Activated T-helper 1 cell treated with Interleukin-2 at 50 U/mL for 16 hours (primary cell): ENCODE results near the gene ZNF334.

Experiments used
- DNase-seq: peaks from one replicate; pipeline ENCODE4 v3.0.0-alpha.2; 2020; ENCODE audit warnings: low read depth

The ZNF334 gene

GRCh38 chr20:46485431-46485830 is 27.9 kb downstream of the ZNF334 start:
- no peak for DNase-seq

- DNase-seq: no peak
Observed at GRCh38 chr20:46484954-46485353, 28.4 kb downstream of the ZNF334 start.

- DNase-seq: no peak
Observed at GRCh38 chr20:46483879-46484278, 29.5 kb downstream of the ZNF334 start.

GRCh38 chr20:46482864-46483263 is 30.5 kb downstream of the ZNF334 start:
- DNase-seq: no peak

GRCh38 chr20:46477640-46478039 is 35.7 kb downstream of the ZNF334 start:
- DNase-seq: no peak

- DNase-seq: no peak
Observed at GRCh38 chr20:46477225-46477624, 36.1 kb downstream of the ZNF334 start.

- DNase-seq: no peak
Observed at GRCh38 chr20:46468508-46468907, 44.9 kb downstream of the ZNF334 start.

- DNase-seq: no peak
Observed at GRCh38 chr20:46464451-46464850, 48.9 kb downstream of the ZNF334 start.

GRCh38 chr20:46463852-46464251 is 49.5 kb downstream of the ZNF334 start:
- DNase-seq: no peak

GRCh38 chr20:46461808-46462207 is 51.6 kb downstream of the ZNF334 start:
- no peak for DNase-seq

- DNase-seq: no peak
Observed at GRCh38 chr20:46458866-46459750, 54.3 kb downstream of the ZNF334 start.

- no peak for DNase-seq
Observed at GRCh38 chr20:46456255-46457028, 56.9 kb downstream of the ZNF334 start.

- no peak for DNase-seq
Observed at GRCh38 chr20:46455729-46456128, 57.6 kb downstream of the ZNF334 start.
